NCI-H2171 treated with DMSO at 0.1 percent for 48 hours (cell line): ENCODE data around the gene TARBP2.
A peak's percentile ranks its signal among the peaks of the same experiment; 100 is the strongest.

Source experiments
- DNase-seq: peaks from one replicate; lab custom pipeline; 2025; lab: John Stamatoyannopoulos, UW

The TARBP2 gene, protein sequence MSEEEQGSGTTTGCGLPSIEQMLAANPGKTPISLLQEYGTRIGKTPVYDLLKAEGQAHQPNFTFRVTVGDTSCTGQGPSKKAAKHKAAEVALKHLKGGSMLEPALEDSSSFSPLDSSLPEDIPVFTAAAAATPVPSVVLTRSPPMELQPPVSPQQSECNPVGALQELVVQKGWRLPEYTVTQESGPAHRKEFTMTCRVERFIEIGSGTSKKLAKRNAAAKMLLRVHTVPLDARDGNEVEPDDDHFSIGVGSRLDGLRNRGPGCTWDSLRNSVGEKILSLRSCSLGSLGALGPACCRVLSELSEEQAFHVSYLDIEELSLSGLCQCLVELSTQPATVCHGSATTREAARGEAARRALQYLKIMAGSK

GRCh38 chr12:53500776-53501614 lies at the start of gene TARBP2:
Gene TARBP2 (plus strand): TSS chr12:53501283. CDS start chr12:53501409, 126 bp downstream.
- DNase-seq = peak; percentile 100

- DNase-seq = peak; percentile 99
Observed at GRCh38 chr12:53451661-53452158, 49.4 kb upstream of the TARBP2 start, which contains the start of gene PCBP2. Gene PCBP2 (plus strand): TSS chr12:53452102. CDS start chr12:53454801, 2,699 bp downstream.

DNA sequence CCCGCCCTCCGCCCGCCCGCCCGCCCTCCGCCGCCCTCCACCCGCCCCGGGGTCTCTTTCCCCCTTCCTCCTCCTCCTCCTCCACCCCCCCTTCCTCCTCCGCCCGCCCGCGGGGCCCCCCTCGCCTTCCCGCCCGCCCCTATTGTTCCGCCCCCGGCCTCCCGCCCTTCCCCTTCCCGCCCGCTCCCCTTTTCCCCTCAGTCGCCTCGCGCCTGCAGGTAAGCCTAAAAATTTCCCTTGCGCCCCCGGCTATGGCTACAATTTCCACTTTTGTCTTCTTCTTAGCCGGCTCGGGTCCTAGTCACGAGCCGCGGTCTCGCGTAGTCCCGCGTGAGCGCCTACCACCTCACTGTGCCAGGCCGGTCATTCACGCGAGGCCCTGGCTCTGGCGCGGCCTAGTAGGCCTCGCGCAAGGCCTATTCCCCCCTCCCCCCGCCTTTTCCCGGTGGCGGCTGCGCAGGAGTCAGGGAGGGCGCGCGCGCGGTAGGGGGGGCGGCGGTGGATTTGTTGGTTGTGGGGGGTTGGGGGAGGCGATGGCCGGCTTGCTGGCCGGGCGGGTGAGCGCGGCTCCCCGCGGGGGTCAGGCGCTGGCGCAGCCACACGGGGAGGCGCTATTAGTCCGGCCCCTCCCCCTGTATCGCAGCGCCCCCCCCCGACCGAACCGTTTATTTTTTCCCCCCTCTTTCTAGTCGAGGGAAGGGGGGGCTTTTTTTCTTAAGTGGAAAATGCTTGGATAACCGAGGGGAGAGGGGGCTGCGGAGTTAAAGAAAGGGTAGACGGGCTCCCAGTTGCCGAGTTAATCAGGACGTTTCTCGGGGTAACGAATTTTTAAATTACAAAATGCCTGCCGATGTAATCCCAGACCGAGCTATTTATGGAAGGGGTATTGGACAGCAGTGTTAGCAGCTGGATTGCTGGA lies 48.7 kb upstream of the TARBP2 start:
- DNase-seq = peak; percentile 59

- DNase-seq = no peak
Observed at GRCh38 chr12:53453953-53454640, 47.0 kb upstream of the TARBP2 start.

DNA sequence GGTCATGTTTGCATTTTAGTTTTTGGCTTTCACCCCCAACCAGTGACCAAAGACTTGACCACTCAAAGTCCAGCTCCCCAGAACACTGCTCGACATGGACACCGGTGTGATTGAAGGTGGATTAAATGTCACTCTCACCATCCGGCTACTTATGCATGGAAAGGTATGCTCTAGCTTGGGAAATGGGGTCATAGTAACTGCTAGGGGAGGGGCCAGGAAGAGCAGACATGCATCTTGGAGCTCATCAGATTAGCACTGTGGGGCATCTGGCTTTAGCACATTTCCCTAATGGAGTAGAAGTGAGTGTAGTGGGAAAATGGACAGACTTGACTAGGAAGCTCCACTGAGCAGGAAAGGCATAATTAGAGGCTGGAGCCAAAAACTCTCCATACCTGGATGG lies 46.4 kb upstream of the TARBP2 start:
- no peak for DNase-seq

DNA sequence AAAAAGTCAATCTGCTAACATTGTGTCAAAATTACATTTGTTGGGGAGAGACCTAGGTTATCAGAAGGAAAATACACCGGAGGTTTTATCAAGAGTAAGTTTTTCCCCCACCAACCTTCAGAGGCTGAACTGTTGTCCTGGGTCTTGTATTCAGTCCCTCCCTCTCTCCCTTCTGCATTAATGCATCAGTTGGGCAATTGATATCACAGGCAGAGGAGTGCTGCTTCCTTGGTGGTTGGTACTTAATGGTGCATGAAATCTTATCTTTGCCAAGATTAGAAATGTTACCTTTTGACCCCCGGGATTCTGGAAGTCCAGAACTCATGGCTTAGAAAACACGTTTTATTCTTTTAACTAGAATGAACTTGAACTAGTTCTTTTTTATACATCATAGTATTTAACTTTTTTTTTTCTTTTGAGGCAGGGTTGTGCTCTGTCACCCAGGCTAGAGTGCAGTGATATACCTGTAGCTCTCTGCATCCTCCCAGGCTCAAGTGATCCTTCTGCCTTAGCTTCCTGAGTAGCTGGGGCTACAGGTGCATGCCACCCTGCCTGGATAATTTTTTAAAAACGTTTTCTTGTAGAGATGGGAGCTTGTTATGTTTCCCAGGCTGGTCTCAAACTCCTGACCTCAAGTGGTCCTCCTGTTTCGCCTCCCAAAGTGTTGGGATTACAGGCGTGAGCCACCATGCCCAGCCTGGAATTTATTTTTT lies 44.3 kb upstream of the TARBP2 start:
- no peak for DNase-seq

- DNase-seq = no peak
Observed at GRCh38 chr12:53459097-53459496, 42.0 kb upstream of the TARBP2 start.

GRCh38 chr12:53461059-53461458 lies 40.0 kb upstream of the TARBP2 start:
- DNase-seq = no peak

- DNase-seq = no peak
Observed at GRCh38 chr12:53461591-53461990, 39.5 kb upstream of the TARBP2 start.

GRCh38 chr12:53462935-53463334 lies 38.1 kb upstream of the TARBP2 start:
- DNase-seq = no peak

DNA sequence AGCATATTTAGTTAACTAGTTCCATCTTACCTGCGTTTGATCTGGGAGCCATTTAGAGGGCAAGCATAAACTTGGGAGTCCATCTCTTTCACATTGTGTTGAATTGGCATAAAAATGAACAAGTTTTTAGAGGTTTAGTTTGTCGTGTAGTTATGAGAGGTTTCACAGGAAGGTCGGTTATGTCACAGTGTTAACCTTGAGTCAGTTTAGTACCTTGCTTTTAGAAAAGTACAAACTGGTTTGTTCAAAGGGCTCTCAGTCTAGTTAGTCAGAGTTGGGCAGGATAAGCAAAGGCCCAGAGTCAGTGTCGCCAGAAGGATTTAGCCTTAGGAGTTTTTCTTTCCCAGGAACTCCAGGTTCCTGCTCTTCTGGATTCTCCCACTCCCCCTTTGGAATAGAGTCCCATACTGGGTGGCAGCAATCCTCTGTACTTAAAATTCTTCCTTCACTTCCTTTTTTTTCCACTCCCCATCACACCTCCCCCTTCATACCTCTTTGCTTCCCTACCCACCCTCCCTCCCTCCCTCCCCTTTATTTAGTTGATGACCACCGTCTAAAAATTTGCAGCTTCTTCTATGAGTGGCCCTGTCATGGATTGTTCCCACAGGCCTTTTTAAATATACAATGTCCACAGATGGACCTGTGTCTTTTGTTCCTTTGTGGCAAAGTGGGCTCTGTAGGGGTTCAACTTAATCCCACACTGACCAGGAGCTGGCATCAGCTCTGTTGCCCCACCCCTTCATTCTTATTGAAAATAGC lies 37.1 kb upstream of the TARBP2 start:
- DNase-seq = no peak

DNA sequence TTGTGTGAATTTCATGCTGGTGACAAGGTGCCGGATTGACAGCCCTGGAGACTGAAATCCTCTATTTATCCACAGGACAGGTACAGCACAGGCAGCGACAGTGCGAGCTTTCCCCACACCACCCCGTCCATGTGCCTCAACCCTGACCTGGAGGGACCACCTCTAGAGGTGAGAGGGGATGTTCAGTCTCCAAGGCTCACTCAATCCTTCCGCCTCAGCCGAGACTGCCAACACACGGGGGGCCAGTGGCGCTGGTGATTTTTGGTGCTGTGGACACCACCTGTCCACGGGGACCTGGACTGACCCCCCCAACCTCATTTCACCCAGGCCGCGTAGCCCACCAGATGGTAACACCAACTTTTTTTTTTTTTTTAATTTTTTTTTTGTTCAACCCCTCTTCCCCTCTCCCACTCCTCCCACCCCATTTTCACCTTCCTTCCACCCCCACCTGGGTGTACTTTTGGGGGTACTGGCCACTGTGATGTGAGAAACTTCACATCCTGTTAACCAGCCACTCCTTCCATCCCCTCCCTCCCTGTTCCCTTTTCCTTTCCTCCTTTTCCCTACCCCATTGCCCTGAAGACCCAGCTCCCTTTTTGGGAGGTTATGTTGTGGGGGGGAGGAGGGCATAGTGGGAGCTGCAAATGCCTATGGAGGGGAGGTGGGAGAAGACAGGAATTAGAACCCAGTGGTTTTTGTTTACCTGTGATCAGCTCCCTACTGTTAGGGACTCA lies 36.2 kb upstream of the TARBP2 start:
- DNase-seq = no peak

DNA sequence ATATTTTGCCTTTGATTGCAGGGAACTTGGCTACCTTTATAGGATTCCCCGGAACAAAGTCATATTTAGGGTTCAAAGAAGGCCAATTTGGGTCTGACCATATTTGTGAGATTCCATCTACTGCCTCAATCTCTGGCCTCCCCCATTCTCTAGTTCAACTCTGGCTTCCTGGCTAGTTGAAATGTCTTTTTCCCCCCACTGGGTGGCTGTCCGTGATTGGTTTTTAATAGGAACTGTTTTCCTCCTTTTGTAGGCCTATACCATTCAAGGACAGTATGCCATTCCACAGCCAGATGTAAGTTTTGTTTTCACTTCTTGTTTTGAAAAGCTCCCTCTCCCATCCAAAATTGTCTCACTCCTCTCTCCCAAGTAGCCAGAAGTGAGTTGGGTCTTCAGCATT lies 35.4 kb upstream of the TARBP2 start:
- DNase-seq = no peak

DNA sequence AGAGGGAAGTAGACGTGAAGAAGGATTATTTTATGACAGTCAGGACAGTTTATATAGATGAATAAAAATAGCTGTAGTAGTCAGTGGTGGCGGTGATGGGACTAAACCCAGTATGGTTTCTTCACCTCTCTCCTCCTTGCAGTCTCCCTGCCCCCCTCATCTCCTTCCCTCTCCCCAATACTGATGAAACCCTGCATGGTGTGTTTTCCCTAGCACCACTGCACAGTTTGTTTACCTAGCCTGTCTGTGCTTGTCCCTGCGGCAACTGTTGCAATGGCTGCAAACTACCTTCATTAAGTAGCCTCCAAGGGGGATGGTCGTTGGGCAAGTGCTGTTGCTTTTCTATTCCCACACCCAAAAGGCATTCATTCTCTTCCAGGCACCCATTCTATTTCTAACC lies 34.4 kb upstream of the TARBP2 start:
- no peak for DNase-seq

- no peak for DNase-seq
Observed at GRCh38 chr12:53467082-53467481, 34.0 kb upstream of the TARBP2 start.

DNA sequence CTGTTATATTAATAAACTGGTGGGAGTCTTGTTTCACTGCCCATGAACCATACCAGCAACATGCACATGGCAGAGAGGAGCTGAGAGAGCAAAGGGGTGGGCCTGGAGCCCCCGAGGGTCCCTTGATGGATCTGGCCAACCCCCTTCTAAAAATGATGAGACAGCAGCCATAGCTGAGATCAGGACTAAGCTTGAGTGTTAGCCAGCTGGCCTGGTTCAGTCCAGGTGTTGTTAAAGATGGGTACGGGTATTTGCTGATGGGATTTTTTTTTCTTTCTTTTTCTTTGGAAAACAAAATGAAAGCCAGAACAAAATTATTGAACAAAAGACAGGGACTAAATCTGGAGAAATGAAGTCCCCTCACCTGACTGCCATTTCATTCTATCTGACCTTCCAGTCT lies 33.2 kb upstream of the TARBP2 start:
- no peak for DNase-seq

- no peak for DNase-seq
Observed at GRCh38 chr12:53468282-53468681, 32.8 kb upstream of the TARBP2 start.

DNA sequence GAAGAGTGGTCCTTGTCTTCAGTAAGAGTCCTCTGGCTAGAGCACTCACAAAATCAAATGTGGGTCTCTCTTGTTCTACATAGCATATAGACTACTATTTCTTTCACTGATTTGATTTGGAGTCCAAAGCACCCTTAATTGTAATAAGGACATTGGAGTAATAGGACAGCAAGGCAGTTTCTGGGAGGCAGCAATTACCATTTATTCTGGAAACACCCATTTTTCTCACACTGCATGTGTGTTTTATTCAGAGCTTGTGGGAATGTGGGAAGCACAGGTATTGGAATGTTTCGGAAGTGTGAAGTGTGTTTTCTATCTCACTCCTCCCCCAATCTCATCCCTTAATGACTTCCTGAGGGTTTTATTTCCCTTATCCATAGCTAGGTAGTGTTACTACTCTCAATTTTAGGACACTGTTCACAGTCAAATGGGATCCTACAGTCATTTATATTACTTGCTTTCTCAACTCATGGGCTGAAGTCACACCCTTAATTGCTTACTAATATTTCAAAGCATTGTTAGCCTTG lies 29.0 kb upstream of the TARBP2 start:
- no peak for DNase-seq

DNA sequence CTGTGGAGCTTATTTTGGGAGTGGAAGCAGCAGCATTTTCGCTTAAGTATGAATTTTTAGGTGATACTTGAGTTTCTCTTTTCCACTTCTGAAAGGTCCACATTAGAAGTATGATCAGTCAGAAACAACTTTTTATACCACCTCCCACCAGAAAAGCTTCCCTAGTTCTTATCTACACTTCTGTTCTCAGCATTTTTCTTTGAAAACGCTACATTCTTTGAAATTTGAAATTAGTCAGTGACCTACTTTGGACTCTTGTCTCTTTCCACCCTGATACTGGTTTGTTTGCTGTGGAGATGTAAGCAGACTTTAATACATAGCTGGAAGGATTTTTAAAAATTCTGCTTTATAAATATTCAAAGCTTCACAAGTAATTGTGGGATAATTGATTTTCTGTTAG lies 27.0 kb upstream of the TARBP2 start:
- DNase-seq = no peak
